H1 (cell line): ENCODE results near the gene MSANTD3.

Experiments
- CEBPB ChIP-seq: IDR thresholded peaks from 2 replicates; pipeline ENCODE4 v1.6.1; 2012; ENCODE audit warnings: low read depth, low read length
- E2F6 ChIP-seq: IDR thresholded peaks from 2 replicates; pipeline ENCODE4 v1.6.1; 2012; ENCODE audit warnings: inconsistent platforms
- GABPA ChIP-seq: IDR thresholded peaks from 2 replicates; pipeline ENCODE4 v1.6.1; 2011; ENCODE audit warnings: mild to moderate bottlenecking, low read length, moderate library complexity, borderline replicate concordance; ENCODE audit not compliant: insufficient read depth
- HDAC2 ChIP-seq, 2 experiments: fragments of 300-600 bp in 1 of 2; sonication (generic) in 1 of 2; IDR thresholded peaks; 2 replicates each; pipeline ENCODE4 v1.6.1; 2011 to 2012; ENCODE audit warnings: low read depth in 2 of 2, low read length in 2 of 2, mild to moderate bottlenecking in 2 of 2, moderate library complexity in 2 of 2, borderline replicate concordance in 1 of 2, inconsistent platforms in 1 of 2
- JUND ChIP-seq: IDR thresholded peaks from 2 replicates; pipeline ENCODE4 v1.6.1; 2011; ENCODE audit warnings: mild to moderate bottlenecking, improper control_type of control experiment, low read length
- NRF1 ChIP-seq: IDR thresholded peaks from 2 replicates; pipeline ENCODE4 v1.6.1; 2011; ENCODE audit warnings: mild to moderate bottlenecking, low read depth, low read length, improper control_type of control experiment
- PHF8 ChIP-seq: fragments of 200-600 bp; sonication (generic); conservative IDR thresholded peaks from 2 replicates; pipeline ENCODE4 v1.7.1; 2012; ENCODE audit warnings: low read depth, mild to moderate bottlenecking, inconsistent platforms, low read length, moderate library complexity
- POLR2A ChIP-seq, 2 experiments: IDR thresholded peaks; 1 replicate in 1 of 2; 2 replicates in 1 of 2; pipeline ENCODE4 v1.6.1; 2011; ENCODE audit warnings: low read depth in 2 of 2, low read length in 2 of 2, mild to moderate bottlenecking in 2 of 2; ENCODE audit errors: control extremely low read depth in 1 of 2
- TEAD4 ChIP-seq: IDR thresholded peaks from 2 replicates; pipeline ENCODE4 v1.6.1; 2012; ENCODE audit warnings: low read depth, low read length, inconsistent platforms, mixed read lengths
- TF ChIP-seq, protein P1 (sequence below), 3 experiments: IDR thresholded peaks; 1 replicate in 2 of 3; 2 replicates in 1 of 3; pipeline versions ENCODE4 v1.5.1 to v1.6.1; 2011; ENCODE audit warnings: low read length in 3 of 3, mild to moderate bottlenecking in 3 of 3, inconsistent platforms in 2 of 3, low read depth in 1 of 3, moderate library complexity in 1 of 3; ENCODE audit not compliant: insufficient read depth in 1 of 3; ENCODE audit errors: control extremely low read depth in 1 of 3
- TF ChIP-seq, protein P2 (sequence below): IDR thresholded peaks from 2 replicates; pipeline ENCODE4 v1.6.1; 2012; ENCODE audit warnings: inconsistent platforms

- TF ChIP-seq, protein P1, sequence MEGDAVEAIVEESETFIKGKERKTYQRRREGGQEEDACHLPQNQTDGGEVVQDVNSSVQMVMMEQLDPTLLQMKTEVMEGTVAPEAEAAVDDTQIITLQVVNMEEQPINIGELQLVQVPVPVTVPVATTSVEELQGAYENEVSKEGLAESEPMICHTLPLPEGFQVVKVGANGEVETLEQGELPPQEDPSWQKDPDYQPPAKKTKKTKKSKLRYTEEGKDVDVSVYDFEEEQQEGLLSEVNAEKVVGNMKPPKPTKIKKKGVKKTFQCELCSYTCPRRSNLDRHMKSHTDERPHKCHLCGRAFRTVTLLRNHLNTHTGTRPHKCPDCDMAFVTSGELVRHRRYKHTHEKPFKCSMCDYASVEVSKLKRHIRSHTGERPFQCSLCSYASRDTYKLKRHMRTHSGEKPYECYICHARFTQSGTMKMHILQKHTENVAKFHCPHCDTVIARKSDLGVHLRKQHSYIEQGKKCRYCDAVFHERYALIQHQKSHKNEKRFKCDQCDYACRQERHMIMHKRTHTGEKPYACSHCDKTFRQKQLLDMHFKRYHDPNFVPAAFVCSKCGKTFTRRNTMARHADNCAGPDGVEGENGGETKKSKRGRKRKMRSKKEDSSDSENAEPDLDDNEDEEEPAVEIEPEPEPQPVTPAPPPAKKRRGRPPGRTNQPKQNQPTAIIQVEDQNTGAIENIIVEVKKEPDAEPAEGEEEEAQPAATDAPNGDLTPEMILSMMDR (IDR thresholded peaks at IDR 0.05; ENCODE audit: control extremely low read depth in 1 of 3, insufficient read depth in 1 of 3, low read depth in 1 of 3, low read length in 3 of 3) = no peak
- no peak for TF ChIP-seq POLR2A (IDR thresholded peaks at IDR 0.05; ENCODE audit: control extremely low read depth in 1 of 2, low read depth in 2 of 2, low read length in 2 of 2)
- no peak for TF ChIP-seq TEAD4
- TF ChIP-seq HDAC2 (IDR thresholded peaks at IDR 0.05; ENCODE audit: borderline replicate concordance in 1 of 2, low read depth in 2 of 2, low read length in 2 of 2) = no peak
- TF ChIP-seq, protein P2, sequence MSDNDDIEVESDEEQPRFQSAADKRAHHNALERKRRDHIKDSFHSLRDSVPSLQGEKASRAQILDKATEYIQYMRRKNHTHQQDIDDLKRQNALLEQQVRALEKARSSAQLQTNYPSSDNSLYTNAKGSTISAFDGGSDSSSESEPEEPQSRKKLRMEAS = no peak
- TF ChIP-seq JUND = no peak
- no peak for TF ChIP-seq NRF1
- no peak for TF ChIP-seq CEBPB
- TF ChIP-seq PHF8 = no peak
- no peak for TF ChIP-seq GABPA
- TF ChIP-seq E2F6 = no peak
Measured at GRCh38 chr9:100445903-100446549, 19.1 kb downstream of the MSANTD3 start.
